Cortex of kidney (tissue), 1 donor: ENCODE measurements around the gene CEP89.
"Not testable (repeated sequence)": the region's sequence is repeated elsewhere in the genome, so short reads cannot be mapped to it uniquely, and the experiment has no call there.

Experiments used
- DNase-seq: peaks from one replicate; lab custom pipeline; 2025; lab: John Stamatoyannopoulos, UW

CEP89 gene

GRCh38 chr19:32891609-32892008 lies 80.1 kb downstream of the CEP89 start:
- DNase-seq, result no peak

DNA sequence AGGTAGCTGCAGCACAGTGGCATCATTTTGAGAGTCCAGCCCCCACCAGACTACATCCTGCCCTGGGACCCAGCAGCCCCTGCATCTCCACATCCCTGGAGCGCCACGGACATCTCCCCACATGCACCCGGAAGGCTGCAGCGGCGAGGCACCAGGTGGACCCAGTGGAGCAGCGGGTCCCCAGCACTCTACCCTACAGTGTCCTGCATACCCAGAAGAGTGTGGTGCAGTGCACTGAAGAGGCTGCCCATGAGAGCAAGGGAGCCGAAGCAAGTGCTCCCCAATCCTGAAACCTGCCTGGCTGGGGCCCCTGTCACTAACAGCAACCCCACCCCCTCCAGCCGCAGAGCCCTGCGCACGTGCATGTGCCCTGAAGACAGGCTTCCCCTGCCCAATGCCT lies 80.9 kb downstream of the CEP89 start:
- DNase-seq, result no peak

DNA sequence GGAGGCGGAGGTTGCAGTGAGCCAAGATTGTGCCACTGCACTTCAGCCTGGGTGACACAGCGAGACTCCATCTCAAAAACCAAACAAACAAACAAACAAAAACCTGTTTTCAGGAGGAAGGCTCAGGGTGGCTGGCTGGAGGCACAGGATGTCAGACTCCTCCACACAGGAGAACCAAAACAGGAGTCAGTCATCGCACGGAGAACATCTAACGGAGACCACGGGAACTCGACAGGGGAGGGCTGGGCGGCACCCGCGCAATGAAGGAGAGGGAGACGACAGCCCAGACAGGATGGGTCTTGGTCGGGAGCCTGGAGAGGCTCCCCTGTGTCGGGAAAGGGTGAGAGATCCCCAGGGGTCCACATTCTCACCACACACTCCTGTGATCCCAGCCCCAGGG lies 81.4 kb downstream of the CEP89 start:
- DNase-seq, result no peak

DNA sequence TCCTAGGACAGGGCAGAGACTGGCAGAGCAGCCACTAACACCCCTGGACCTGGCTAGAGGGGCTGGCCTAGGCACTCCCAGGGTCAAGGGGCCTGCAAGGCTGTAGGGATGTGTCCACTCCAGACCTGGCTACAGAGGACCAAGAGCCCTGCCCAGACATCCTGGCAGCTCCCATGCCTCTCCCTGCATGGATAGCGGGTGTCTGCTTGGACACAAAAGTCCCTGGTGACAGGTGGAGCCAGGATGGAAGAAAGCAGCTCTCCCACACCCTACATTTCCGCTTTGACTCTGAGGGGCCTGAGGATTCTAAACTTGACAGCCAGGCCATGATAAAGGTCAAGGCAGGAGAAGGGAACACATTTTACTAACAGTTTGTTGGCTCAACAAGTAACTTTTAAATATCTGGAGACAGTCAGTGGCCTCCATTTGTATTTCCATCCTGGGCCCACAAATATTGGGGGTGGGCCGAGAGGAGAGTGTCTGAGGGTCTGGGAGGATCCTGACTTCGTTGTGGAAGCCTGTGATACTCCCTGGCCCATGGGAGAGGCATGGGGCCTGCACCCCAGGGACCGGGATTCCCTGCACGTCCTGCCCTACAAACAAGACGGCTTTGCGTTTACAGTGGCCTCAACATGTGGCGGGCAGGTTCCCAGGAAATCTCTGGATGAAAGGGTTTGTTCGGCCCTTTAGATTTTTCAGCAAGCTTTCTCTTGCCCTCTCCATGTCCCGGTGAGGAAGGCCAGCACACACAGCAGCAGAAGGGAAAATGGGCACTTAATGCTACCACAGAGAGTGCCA lies 82.4 kb downstream of the CEP89 start:
- no peak for DNase-seq

GRCh38 chr19:32887572-32888215 lies 84.1 kb downstream of the CEP89 start:
- DNase-seq, result no peak

GRCh38 chr19:32886241-32886640 lies 85.5 kb downstream of the CEP89 start:
- DNase-seq, result no peak

DNA sequence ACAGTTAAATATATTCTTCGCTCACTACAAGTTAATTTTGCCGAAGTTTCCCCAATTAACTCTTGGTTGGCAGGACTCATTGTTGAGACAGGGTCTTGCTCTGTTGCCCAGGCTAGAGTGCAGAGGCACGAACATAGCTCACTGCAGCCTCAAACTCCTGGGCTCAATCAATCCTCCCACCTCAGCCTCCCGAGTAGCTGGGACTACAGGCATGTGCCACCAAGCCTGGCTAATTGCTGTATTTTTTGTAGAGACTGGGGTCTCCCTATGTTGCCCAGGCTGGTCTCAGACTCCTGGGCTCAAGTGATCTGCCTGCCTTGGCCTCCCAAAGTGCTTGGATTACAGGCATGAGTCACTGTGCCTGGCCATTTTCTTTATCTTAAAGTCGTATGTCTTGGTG lies 86.5 kb downstream of the CEP89 start:
- DNase-seq, result not testable (repeated sequence)

- no peak for DNase-seq
Measured at GRCh38 chr19:32881766-32882165, 90.0 kb downstream of the CEP89 start.

DNA sequence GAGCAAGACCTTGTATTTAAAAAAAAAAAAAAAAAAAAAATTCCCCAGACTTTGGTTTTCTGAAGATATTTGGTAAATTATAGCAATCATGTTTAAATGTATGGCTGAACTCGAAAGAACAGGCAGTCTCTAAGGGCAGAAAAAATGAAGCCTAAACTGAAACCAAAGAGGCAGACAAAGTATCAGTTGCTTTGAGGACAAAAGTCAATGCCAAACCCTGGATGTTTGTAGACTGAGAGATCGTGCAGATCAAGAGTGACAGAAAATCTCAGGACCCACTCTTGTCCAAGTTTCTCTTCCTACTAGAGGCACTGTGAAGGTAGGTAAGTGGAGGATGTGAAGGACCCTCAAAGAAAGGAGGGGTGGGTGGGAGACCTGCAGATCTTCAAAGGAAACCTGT lies 91.1 kb downstream of the CEP89 start:
- DNase-seq, result no peak

DNA sequence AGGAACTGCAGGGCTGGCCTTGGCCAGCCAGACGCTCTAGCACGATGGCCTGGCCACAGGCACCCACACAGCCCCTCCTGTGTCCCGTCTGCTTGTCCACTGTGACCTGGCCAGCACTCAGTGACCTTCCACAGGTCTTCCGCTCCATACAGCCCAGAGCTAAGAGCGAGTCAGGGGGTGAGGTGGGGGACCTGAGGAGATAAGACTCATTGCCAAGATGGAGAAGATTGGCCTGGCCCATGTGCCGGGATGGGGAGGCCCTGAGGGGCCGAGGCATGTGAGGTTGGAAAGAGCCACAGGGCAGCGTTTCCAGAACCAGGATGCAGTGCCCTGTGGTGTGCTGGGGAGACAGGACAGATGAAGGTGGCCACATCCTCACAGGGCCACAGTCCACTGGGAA lies 92.0 kb downstream of the CEP89 start:
- DNase-seq, result no peak

- DNase-seq, result no peak
Measured at GRCh38 chr19:32878988-32879387, 92.8 kb downstream of the CEP89 start.

- no peak for DNase-seq
Measured at GRCh38 chr19:32877977-32878745, 93.6 kb downstream of the CEP89 start.

GRCh38 chr19:32877323-32877912 lies 94.3 kb downstream of the CEP89 start:
- DNase-seq, result no peak

DNA sequence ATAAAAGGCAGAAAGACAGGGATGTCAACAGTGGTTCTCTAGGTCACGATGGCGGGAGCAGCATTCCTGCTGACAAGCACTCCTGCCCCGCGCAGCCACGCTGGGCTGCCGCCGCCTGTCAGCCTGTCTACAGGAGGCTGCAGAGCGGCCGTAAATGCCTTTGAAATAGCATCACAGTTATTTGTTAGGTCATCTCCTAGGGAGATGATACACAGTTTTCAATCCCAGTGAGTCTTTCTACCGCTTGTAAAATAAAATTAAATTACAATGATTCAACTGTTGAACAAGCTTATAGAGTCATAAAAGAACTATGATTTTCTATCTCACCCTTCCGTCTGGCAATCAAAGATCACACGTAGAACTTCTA lies 94.9 kb downstream of the CEP89 start:
- no peak for DNase-seq

DNA sequence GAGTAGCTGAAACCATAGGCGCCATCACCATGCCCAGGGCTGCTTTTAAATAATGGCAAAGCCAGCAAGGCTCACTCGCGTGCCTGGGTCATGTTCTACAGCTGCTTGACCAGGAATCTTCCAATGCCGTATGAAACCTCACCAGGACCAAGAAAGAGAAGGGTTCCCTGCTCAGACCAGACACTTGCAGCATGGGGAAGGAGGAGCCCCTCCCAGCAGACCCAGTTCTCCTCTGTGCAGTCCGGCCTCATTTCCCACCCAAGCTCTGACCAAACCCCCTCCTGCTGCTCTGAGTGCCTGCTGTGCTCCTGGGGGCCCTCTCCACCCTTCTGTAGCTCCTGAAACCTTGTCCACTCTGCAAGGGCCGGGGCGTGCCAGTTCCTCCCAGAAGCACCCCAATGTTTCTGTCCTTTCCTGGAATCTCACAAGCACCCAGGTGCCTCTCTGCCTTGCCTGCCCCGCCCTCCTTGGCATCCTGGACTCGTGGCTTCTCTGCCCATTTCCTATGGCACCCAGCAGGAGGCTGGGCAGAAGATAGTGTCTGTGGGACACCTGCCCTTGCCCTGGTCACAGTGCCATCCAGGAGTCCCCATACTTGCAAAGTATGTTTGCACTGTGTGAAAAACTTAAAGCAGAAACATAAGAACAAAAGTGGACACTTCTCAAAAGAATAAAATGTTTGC lies 95.4 kb downstream of the CEP89 start:
- no peak for DNase-seq

DNA sequence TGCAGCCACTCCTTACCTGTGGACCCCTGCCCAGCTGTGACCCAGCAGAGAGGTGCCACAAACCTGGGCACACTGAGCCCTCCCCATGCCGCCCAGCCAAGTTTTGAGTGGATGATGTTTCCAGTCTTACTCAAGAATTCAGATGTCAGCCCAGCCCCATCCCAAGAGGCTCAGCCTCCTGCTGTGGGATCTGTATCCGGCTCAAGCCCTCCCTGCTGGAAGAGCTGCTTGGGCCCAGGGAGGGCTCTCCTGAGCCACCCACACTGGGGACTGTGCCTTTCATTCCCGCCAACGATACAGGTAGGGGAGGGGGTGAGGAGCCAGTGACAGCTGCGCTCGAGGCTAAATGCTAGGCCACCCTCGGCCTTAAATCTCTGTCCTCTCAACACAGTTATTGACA lies 96.3 kb downstream of the CEP89 start:
- DNase-seq, result no peak

GRCh38 chr19:32874605-32875004 lies 97.2 kb downstream of the CEP89 start:
- DNase-seq, result no peak

DNA sequence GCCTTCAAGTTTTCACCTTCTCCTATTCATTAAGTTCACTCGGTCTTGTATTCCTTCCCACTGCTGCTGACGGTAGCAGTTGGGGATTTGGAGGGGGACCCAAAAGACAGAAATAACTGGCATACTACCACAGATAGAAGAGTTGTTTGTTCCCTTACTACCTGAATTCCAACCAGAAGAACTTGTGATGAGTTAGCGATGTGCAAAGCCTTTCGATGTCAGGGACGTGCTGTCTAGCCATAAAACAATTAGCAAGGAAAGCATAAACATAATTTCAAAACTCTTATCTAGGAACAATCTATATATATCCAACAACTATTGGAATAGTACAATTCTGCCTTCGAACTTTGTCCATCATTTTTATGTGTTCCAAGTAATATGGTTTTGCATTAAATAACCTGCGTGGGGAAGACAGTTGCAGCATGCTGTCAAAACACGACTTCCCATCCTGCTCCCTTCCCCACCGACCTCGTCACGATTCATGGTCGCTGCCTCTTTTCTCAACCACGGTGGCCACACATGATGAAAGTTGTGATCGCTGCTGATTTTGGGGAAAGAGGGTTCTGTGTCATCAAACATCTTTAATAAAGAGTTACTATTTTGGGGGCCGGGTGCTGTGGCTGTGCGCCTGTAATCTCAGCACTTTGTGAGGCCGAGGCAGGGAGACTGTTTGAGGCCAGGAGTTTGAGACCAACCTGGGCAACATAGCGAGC lies 98.4 kb downstream of the CEP89 start:
- no peak for DNase-seq

DNA sequence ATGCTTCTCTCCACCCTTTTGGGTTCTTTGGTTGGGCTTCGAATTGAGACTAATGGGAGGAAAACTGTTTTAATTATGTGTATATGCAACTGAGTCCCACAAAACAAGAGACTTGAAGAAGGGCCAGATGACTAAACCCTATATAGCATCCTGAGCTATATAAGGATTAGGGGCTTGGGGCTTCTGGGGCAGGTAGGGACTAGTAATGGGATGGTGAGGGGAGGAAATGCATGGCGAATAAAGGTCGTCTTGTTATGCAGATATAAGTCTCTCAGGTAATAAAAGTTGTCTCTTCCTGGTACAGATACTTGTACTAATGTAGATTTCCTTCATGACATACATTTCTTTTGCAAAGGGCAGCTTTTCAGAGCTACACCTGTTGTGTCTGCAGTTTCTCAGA lies 99.4 kb downstream of the CEP89 start:
- DNase-seq, result no peak

- no peak for DNase-seq
Measured at GRCh38 chr19:32870981-32871451, 100.7 kb downstream of the CEP89 start.

DNA sequence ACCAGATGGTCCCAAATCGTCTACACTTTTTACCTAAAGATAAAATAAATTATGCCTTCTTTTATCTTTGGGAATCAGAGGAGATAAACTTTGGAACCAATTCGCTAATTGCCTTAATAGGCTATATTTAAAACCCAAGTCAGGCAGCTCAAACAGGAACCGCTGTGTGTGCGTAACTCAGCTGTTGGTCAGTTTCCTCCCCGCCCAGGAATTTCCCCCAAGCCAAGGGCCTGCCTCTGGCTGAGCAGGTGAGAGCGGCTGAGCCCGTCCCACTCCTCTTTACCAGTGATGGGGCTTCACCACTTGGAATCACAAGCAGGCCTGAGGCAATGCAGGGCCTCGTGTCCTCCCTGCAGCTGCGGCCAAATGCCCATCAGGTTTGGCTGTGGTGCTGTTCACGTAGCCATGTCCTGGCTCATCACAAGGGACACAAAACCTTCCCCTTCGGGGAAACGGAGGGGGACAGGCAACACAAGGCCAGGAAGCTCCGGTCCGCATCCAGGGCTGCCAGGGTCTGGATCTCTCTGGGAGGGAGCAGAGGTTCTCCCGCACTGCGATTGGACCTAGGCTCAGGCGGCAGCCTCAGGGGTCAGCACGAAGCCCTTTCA lies 101.7 kb downstream of the CEP89 start:
- DNase-seq, result no peak
